SK-N-SH treated with all-trans-retinoic acid at 6 μM for 48 hours (cell line): ENCODE results near the gene KLLN.

ENCODE experiments used
- ATAC-seq: fragments of 200-7000 bp; cut with Tn5 transposase; 3 replicates; pipeline ENCODE4 v1.9.1; 2020; ENCODE audit warnings: mild to moderate bottlenecking, moderate library complexity
- ARNTL ChIP-seq: fragments of 450-650 bp; formaldehyde crosslinking; IDR thresholded peaks from 2 replicates; pipeline ENCODE4 v1.5.0; 2020; ENCODE audit warnings: low read depth, mild to moderate bottlenecking, moderate library complexity, borderline replicate concordance
- BACH2 ChIP-seq: fragments of 250-450 bp; sonication (Bioruptor Pico); IDR thresholded peaks from 2 replicates; pipeline ENCODE4 v1.9.0; 2021; ENCODE audit warnings: mild to moderate bottlenecking, borderline replicate concordance
- CSDC2 ChIP-seq: fragments of 250-450 bp; sonication (Bioruptor Pico); IDR thresholded peaks from 2 replicates; pipeline ENCODE4 v1.5.0; 2020; ENCODE audit warnings: mild to moderate bottlenecking, moderate library complexity
- ESRRG ChIP-seq: fragments of 250-450 bp; sonication (Bioruptor Pico); IDR thresholded peaks from 2 replicates; pipeline ENCODE4 v1.6.1; 2021; ENCODE audit warnings: mild to moderate bottlenecking
- GLIS3 ChIP-seq: fragments of 250-450 bp; sonication (Bioruptor Pico); IDR thresholded peaks from 2 replicates; pipeline ENCODE4 v1.5.0; 2020; ENCODE audit warnings: mild to moderate bottlenecking, moderate library complexity
- ISL1 ChIP-seq: fragments of 250-450 bp; sonication (Bioruptor Pico); IDR thresholded peaks from 2 replicates; pipeline ENCODE4 v2.1.2; 2022; ENCODE audit warnings: mild to moderate bottlenecking, moderate library complexity
- OSR1 ChIP-seq: fragments of 250-450 bp; sonication (Bioruptor Pico); IDR thresholded peaks from 2 replicates; pipeline ENCODE4 v1.8.0; 2022; ENCODE audit warnings: moderate library complexity, mild to moderate bottlenecking, inconsistent platforms
- POU6F1 ChIP-seq: fragments of 250-450 bp; sonication (Bioruptor Pico); IDR thresholded peaks from 2 replicates; pipeline ENCODE4 v1.8.0; 2021; ENCODE audit warnings: low read depth, mild to moderate bottlenecking, moderate library complexity, borderline replicate concordance
- PPARA ChIP-seq: fragments of 250-450 bp; sonication (Bioruptor Pico); IDR thresholded peaks from 2 replicates; pipeline ENCODE4 v1.5.0; 2020; ENCODE audit warnings: mild to moderate bottlenecking, borderline replicate concordance
- RARB ChIP-seq: fragments of 250-450 bp; sonication (Bioruptor Pico); IDR thresholded peaks from 2 replicates; pipeline ENCODE4 v1.8.0; 2021; ENCODE audit warnings: mild to moderate bottlenecking, moderate library complexity
- TCF4 ChIP-seq: fragments of 250-450 bp; sonication (Bioruptor Pico); IDR thresholded peaks from 2 replicates; pipeline ENCODE4 v1.8.0; 2021; ENCODE audit warnings: mild to moderate bottlenecking, moderate library complexity, borderline replicate concordance
- TOX ChIP-seq: fragments of 250-450 bp; sonication (Bioruptor Pico); IDR thresholded peaks from 2 replicates; pipeline ENCODE4 v1.8.0; 2021; ENCODE audit warnings: mild to moderate bottlenecking, moderate library complexity, borderline replicate concordance
- ZC3H10 ChIP-seq: fragments of 250-450 bp; sonication (Bioruptor Pico); IDR thresholded peaks from 2 replicates; pipeline ENCODE4 v1.5.1; 2021; ENCODE audit warnings: mild to moderate bottlenecking, moderate library complexity
- ZFP3 ChIP-seq: fragments of 250-450 bp; sonication (Bioruptor Pico); IDR thresholded peaks from 2 replicates; pipeline ENCODE4 v1.5.0; 2020; ENCODE audit warnings: mild to moderate bottlenecking, moderate library complexity
- ZFP30 ChIP-seq: fragments of 450-650 bp; formaldehyde crosslinking; IDR thresholded peaks from 2 replicates; pipeline ENCODE4 v1.5.0; 2022; ENCODE audit warnings: mild to moderate bottlenecking, moderate library complexity
- ZNF565 ChIP-seq: fragments of 450-650 bp; formaldehyde crosslinking; conservative IDR thresholded peaks from 2 replicates; pipeline ENCODE4 v1.5.0; 2020; ENCODE audit warnings: low read depth, mild to moderate bottlenecking, moderate library complexity
- ZNF70 ChIP-seq: fragments of 450-650 bp; formaldehyde crosslinking; IDR thresholded peaks from 2 replicates; pipeline ENCODE4 v1.5.0; 2020; ENCODE audit warnings: mild to moderate bottlenecking, moderate library complexity
- TF ChIP-seq, protein P1 (sequence below): fragments of 250-450 bp; sonication (Bioruptor Pico); IDR thresholded peaks from 2 replicates; pipeline ENCODE4 v1.8.0; 2020; ENCODE audit warnings: mild to moderate bottlenecking, moderate library complexity, borderline replicate concordance
- TF ChIP-seq, protein P2 (sequence below): fragments of 250-450 bp; sonication (Bioruptor Pico); IDR thresholded peaks from 2 replicates; pipeline ENCODE4 v1.5.0; 2020; ENCODE audit warnings: mild to moderate bottlenecking, moderate library complexity
- TF ChIP-seq, protein P3 (sequence below): fragments of 250-450 bp; sonication (Bioruptor Pico); IDR thresholded peaks from 2 replicates; pipeline ENCODE4 v1.5.1; 2020; ENCODE audit warnings: low read depth, mild to moderate bottlenecking, moderate library complexity
- TF ChIP-seq, protein P4 (sequence below): fragments of 250-450 bp; sonication (Bioruptor Pico); IDR thresholded peaks from 2 replicates; pipeline ENCODE4 v1.5.1; 2021; ENCODE audit warnings: mild to moderate bottlenecking, moderate library complexity

Gene KLLN

GRCh38 chr10:87838650-87839049 is 24.7 kb downstream of the KLLN start:
- no peak for TF ChIP-seq ZNF565 (CRISPR knock-in tag)
- TF ChIP-seq, protein P1, sequence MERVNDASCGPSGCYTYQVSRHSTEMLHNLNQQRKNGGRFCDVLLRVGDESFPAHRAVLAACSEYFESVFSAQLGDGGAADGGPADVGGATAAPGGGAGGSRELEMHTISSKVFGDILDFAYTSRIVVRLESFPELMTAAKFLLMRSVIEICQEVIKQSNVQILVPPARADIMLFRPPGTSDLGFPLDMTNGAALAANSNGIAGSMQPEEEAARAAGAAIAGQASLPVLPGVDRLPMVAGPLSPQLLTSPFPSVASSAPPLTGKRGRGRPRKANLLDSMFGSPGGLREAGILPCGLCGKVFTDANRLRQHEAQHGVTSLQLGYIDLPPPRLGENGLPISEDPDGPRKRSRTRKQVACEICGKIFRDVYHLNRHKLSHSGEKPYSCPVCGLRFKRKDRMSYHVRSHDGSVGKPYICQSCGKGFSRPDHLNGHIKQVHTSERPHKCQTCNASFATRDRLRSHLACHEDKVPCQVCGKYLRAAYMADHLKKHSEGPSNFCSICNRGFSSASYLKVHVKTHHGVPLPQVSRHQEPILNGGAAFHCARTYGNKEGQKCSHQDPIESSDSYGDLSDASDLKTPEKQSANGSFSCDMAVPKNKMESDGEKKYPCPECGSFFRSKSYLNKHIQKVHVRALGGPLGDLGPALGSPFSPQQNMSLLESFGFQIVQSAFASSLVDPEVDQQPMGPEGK (CRISPR knock-in tag), result no peak
- no peak for TF ChIP-seq ZNF70 (CRISPR knock-in tag)
- no peak for TF ChIP-seq ISL1 (CRISPR knock-in tag)
- TF ChIP-seq ARNTL, result no peak
- TF ChIP-seq ZC3H10 (CRISPR knock-in tag), result no peak
- TF ChIP-seq POU6F1, result no peak
- TF ChIP-seq, protein P2, sequence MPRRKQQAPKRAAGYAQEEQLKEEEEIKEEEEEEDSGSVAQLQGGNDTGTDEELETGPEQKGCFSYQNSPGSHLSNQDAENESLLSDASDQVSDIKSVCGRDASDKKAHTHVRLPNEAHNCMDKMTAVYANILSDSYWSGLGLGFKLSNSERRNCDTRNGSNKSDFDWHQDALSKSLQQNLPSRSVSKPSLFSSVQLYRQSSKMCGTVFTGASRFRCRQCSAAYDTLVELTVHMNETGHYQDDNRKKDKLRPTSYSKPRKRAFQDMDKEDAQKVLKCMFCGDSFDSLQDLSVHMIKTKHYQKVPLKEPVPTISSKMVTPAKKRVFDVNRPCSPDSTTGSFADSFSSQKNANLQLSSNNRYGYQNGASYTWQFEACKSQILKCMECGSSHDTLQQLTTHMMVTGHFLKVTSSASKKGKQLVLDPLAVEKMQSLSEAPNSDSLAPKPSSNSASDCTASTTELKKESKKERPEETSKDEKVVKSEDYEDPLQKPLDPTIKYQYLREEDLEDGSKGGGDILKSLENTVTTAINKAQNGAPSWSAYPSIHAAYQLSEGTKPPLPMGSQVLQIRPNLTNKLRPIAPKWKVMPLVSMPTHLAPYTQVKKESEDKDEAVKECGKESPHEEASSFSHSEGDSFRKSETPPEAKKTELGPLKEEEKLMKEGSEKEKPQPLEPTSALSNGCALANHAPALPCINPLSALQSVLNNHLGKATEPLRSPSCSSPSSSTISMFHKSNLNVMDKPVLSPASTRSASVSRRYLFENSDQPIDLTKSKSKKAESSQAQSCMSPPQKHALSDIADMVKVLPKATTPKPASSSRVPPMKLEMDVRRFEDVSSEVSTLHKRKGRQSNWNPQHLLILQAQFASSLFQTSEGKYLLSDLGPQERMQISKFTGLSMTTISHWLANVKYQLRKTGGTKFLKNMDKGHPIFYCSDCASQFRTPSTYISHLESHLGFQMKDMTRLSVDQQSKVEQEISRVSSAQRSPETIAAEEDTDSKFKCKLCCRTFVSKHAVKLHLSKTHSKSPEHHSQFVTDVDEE (CRISPR knock-in tag), result no peak
- TF ChIP-seq, protein P3, sequence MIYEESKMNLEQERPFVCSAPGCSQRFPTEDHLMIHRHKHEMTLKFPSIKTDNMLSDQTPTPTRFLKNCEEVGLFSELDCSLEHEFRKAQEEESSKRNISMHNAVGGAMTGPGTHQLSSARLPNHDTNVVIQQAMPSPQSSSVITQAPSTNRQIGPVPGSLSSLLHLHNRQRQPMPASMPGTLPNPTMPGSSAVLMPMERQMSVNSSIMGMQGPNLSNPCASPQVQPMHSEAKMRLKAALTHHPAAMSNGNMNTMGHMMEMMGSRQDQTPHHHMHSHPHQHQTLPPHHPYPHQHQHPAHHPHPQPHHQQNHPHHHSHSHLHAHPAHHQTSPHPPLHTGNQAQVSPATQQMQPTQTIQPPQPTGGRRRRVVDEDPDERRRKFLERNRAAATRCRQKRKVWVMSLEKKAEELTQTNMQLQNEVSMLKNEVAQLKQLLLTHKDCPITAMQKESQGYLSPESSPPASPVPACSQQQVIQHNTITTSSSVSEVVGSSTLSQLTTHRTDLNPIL (CRISPR knock-in tag), result no peak
- TF ChIP-seq GLIS3 (CRISPR knock-in tag), result no peak
- TF ChIP-seq, protein P4, sequence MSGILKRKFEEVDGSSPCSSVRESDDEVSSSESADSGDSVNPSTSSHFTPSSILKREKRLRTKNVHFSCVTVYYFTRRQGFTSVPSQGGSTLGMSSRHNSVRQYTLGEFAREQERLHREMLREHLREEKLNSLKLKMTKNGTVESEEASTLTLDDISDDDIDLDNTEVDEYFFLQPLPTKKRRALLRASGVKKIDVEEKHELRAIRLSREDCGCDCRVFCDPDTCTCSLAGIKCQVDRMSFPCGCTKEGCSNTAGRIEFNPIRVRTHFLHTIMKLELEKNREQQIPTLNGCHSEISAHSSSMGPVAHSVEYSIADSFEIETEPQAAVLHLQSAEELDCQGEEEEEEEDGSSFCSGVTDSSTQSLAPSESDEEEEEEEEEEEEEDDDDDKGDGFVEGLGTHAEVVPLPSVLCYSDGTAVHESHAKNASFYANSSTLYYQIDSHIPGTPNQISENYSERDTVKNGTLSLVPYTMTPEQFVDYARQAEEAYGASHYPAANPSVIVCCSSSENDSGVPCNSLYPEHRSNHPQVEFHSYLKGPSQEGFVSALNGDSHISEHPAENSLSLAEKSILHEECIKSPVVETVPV, result no peak
- no peak for TF ChIP-seq ESRRG (CRISPR knock-in tag)
- TF ChIP-seq BACH2 (CRISPR knock-in tag), result no peak
- TF ChIP-seq ZFP3, result no peak
- no peak for TF ChIP-seq ZFP30 (CRISPR knock-in tag)
- TF ChIP-seq OSR1 (CRISPR knock-in tag), result no peak
- no peak for TF ChIP-seq CSDC2
- no peak for TF ChIP-seq RARB
- TF ChIP-seq TCF4 (CRISPR knock-in tag), result no peak
- TF ChIP-seq, all 23 proteins: peak for 0
- ATAC-seq, result no peak

- ATAC-seq, result no peak
- TF ChIP-seq ZC3H10 (CRISPR knock-in tag) (no peak), TOX (no peak), OSR1 (CRISPR knock-in tag) (no peak), ZNF565 (CRISPR knock-in tag) (no peak), PPARA (CRISPR knock-in tag) (no peak), ARNTL (no peak), ZNF70 (CRISPR knock-in tag) (no peak), ESRRG (CRISPR knock-in tag) (no peak), ISL1 (CRISPR knock-in tag) (no peak), GLIS3 (CRISPR knock-in tag) (no peak), RARB (no peak), CSDC2 (no peak), TCF4 (CRISPR knock-in tag) (no peak)
- TF ChIP-seq, protein P4, result no peak
Observed at GRCh38 chr10:87837445-87837844, 25.9 kb downstream of the KLLN start.
